GM12891 (cell line): ENCODE data around the gene ZFP42.

Experiments
- POLR2A ChIP-seq: IDR thresholded peaks from 2 replicates; pipeline ENCODE4 v1.6.1; 2011; ENCODE audit warnings: low read depth, low read length, control low read depth
- SPI1 ChIP-seq: IDR thresholded peaks from 2 replicates; pipeline ENCODE4 v1.6.1; 2011; ENCODE audit warnings: low read depth, low read length, control low read depth
- TAF1 ChIP-seq: IDR thresholded peaks from 2 replicates; pipeline ENCODE4 v1.6.1; 2011; ENCODE audit warnings: low read depth, low read length, control low read depth

DNA sequence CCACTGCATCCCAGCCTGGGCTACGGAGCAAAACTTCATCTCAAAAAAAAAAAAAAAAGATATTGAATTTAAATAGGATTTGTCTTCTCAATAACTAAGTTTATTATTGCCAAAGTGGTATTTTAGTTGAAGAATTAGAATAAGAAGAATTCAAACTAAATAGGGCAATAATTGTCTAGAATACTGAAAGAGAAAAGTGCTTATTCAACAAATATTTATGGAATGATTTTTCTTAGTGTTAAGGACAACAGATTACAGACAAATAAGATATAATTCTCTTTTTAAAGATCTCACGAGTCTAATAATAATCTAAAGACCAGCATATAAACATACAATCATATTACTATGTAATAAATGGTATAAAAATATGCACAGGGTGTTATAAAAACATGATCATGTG, 33.6 kb upstream of the ZFP42 start:
- TF ChIP-seq SPI1 (no peak), TAF1 (no peak), POLR2A (no peak)
